ENCODE data around the gene STAC2.
A peak's percentile ranks its signal among the peaks of the same experiment; 100 is the strongest.
"Not testable (repeated sequence)": the region's sequence is repeated elsewhere in the genome, so short reads cannot be mapped to it uniquely, and the experiment has no call there.

The STAC2 gene

DNA sequence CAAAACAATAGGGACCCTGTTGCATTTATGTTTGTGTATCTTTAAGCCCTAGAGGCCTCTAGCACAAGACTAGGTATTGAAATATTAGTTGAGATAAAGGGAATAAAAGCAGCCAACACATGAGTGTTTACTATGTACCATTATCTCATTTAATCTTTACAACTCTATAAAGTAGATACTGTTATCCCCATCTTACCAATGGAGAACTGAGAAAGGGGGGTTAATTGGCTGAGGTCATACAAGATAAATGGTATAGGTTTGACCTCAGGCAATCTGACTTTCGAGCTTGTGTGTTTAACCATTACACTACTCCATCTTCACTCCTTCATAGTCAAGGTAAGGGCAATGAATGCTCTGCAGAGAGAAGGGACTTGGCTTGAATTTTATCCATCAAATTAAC, 26.3 kb upstream of the STAC2 start:
- in situ Hi-C loops (cut with HindIII; ENCODE audit: low sequenced_read_pairs), result no loop called here
- no peak for DNase-seq (ENCODE audit: low read depth)
- TF ChIP-seq CTCF (IDR thresholded peaks at IDR 0.05; ENCODE audit: low read depth, low read length, missing control alignments), result no peak
- no peak overlapping the region for H3K4me3 ChIP-seq (ENCODE audit: low read depth, low read length)

DNA sequence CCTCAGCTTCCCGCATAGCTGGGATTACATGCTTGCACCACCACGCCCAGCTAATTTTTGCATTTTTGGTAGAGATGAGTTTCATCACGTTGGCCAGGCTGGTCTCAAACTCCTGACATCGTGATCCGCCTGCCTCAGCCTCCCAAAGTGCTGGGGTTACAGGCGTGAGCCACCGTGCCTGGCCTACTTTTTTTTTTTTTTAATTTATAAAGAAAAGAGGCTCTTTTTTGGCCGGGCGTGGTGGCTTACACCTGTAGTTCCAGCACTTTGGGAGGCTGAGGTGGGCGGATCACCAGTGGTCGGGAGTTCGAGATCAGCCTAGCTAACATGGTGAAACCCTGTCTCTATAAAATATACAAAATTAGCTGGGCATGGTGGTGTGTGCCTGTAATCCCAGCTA, 24.3 kb upstream of the STAC2 start:
- in situ Hi-C loops (cut with HindIII; ENCODE audit: low sequenced_read_pairs); DNase-seq (ENCODE audit: low read depth); H3K4me3 ChIP-seq (ENCODE audit: low read depth, low read length): not testable (repeated sequence)

DNA sequence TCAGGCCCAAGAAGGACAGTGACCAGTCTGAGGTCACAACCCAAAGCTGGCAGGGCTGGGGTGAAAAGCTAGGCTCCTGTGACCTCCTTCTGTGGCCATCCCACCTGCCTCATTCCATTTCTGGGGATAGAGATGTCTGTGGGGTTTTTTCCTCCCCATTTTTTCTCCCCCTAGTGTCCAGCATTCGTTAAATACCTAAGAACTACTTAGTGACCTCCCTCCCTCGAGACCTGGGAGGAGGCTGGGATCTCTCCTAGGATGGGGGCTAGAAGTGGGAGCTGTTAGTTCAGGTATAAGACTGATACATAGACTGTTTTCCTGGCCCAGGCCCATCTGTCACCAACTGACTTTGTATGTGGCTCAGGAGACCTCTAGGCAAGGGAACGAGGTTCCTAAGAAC, 20.5 kb upstream of the STAC2 start:
- TF ChIP-seq CTCF (IDR thresholded peaks at IDR 0.05; ENCODE audit: low read depth, low read length, missing control alignments), result peak; percentile 13
- no peak overlapping the region for H3K4me3 ChIP-seq (ENCODE audit: low read depth, low read length)
- in situ Hi-C loops (cut with HindIII; ENCODE audit: low sequenced_read_pairs), result no loop called here
- DNase-seq (ENCODE audit: low read depth), result no peak

DNA sequence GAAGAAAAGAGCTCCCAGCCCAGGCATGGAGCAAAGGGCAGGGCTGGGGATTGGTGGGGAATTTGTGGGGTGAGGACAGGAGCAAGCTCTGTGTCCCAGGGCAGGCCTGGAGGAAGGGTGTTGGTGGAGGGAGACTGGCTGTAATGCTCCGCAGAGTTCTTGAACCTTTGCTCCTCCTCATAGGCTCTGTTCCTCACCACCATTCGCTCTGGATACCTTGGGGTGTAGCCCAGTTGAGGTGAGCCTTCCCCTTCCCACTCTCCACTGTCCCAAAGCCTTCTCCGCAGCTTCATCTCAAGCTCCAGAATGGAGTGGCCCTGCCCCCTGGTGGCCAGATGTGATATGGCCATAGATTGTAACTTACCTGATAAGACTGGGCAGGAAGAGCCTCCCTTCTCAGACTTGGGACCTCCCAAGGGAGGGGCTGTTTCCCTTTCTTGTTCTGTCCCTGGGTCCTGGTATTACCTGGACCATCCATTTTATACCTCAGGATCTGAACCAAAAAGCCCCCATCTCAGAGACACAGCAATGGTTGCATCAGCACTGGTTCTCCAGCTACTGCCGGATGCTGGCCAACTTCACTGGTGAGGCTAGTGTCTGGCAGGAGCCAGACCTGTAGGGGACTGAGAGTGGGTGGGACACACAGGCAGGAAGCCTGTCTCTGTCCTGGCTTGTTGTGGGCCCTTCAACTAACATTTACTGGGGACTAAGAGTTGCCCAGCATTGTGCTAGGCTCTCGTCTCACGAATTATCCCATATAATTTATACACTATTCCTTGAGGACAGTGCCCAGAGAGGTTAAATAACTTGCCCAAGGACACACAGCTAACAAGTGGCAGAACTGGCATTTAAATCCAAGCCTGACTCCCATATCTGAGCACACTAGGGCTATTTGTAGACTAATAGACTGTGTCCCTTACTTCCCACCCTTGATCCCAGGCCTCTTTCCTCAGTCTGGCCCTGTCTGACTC, 19.1 kb upstream of the STAC2 start:
- peak; percentile 96 for TF ChIP-seq CTCF (IDR thresholded peaks at IDR 0.05; ENCODE audit: low read depth, low read length, missing control alignments)
- in situ Hi-C loops (cut with HindIII; ENCODE audit: low sequenced_read_pairs), result no loop called here
- H3K4me3 ChIP-seq (ENCODE audit: low read depth, low read length), result no peak overlapping the region
- peak; percentile 70 for DNase-seq (ENCODE audit: low read depth)

DNA sequence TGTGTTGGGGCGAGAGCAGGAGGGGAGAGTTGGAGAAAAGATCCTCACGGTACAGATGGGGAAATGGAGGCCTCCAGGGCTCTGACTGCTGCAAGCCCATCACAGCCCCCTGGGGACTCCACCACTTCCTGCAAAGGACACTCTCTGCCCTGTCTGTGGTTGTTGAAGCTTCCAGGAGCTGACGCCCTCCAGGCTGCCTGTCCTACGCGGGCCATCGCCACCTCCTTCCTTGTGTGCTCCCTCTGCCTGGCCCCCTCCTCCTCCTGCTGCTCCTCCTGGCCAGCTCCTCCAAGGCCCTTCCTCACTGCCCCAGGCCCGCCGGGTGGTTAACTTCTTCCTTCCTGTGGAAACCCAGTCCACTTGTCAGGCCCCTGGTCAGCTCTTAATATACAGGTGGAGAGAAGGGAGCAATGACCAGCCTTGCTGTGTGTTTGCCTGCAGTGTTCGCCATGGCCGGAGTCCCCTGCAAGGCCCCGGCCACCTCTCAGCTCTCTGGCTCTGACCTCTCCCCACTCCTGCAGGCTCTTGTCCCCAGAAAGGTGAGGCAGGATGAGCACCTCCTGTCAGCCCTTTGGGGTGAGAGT, 18.4 kb upstream of the STAC2 start:
- DNase-seq (ENCODE audit: low read depth), result no peak
- in situ Hi-C loops (cut with HindIII; ENCODE audit: low sequenced_read_pairs), result no loop called here
- H3K4me3 ChIP-seq (ENCODE audit: low read depth, low read length), result no peak overlapping the region
- TF ChIP-seq CTCF (IDR thresholded peaks at IDR 0.05; ENCODE audit: low read depth, low read length, missing control alignments), result no peak

DNA sequence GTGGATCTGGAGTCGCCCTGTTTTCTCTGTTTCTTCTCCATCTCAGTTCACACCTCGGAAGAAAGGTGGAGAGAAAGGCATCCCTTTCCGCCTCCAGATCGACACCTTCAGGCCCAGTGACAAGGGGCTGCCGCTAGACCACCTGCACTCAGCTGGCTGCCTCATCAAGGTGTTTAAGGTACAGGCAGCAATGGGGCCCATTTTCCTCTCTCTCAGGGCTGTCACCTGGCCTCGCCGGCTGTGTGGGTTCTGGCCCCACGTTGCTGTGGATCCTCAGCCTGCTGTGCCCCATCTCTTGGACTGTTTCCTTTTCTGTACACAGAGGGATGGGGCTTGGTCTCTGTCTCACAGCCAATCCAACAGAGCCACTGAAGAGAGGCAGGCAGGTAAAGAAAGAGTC, 17.4 kb upstream of the STAC2 start:
- H3K4me3 ChIP-seq (ENCODE audit: low read depth, low read length), result no peak overlapping the region
- TF ChIP-seq CTCF (IDR thresholded peaks at IDR 0.05; ENCODE audit: low read depth, low read length, missing control alignments), result no peak
- in situ Hi-C loops (cut with HindIII; ENCODE audit: low sequenced_read_pairs), result no loop called here
- no peak for DNase-seq (ENCODE audit: low read depth)

DNA sequence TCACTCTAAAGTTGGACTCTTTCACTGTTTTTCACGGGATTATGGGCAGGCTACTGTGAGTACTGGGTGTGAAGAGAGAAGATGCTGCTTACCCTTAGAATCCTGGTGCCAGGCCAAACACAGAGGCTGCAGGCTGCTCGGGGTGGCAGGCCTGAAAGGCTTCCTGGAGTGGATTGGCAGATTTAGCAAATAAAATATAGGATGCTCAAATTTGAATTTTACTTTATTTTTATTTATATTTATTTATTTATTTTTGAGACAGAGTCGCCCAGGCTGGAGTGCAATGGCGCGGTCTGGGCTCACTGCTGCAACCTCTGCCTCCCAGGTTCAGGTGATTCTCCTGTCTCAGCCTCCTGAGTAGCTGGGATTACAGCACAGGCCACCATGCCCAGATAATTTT, 14.9 kb upstream of the STAC2 start:
- in situ Hi-C loops (cut with HindIII; ENCODE audit: low sequenced_read_pairs), result no loop called here
- no peak overlapping the region for H3K4me3 ChIP-seq (ENCODE audit: low read depth, low read length)
- no peak for TF ChIP-seq CTCF (IDR thresholded peaks at IDR 0.05; ENCODE audit: low read depth, low read length, missing control alignments)
- no peak for DNase-seq (ENCODE audit: low read depth)
